WTC11 (cell line): Measurements from ENCODE around the gene ABL1.

Experiments used
- IRF2 ChIP-seq: sonication (generic); formaldehyde crosslinking; IDR thresholded peaks from 2 replicates; pipeline ENCODE4 v1.8.0; 2022; ENCODE audit warnings: low read depth, missing genetic modification reagents, borderline replicate concordance
- NFYB ChIP-seq: sonication (generic); formaldehyde crosslinking; conservative IDR thresholded peaks from 2 replicates; pipeline ENCODE4 v1.8.0; 2022; ENCODE audit warnings: low read depth, missing genetic modification reagents
- OVOL2 ChIP-seq: fragments of 250-450 bp; sonication (Bioruptor Pico); IDR thresholded peaks from 2 replicates; pipeline ENCODE4 v1.9.0; 2021; ENCODE audit warnings: mild to moderate bottlenecking, borderline replicate concordance
- PRRX2 ChIP-seq: fragments of 250-450 bp; sonication (Bioruptor Pico); IDR thresholded peaks from 2 replicates; pipeline ENCODE4 v1.8.0; 2021; ENCODE audit warnings: mild to moderate bottlenecking
- RELA ChIP-seq: sonication (generic); formaldehyde crosslinking; IDR thresholded peaks from 2 replicates; pipeline ENCODE4 v1.8.1; 2022; ENCODE audit warnings: missing genetic modification reagents, mild to moderate bottlenecking, borderline replicate concordance
- SMAD4 ChIP-seq: sonication (generic); formaldehyde crosslinking; IDR thresholded peaks from 2 replicates; pipeline ENCODE4 v1.8.0; 2022; ENCODE audit warnings: mild to moderate bottlenecking, missing genetic modification reagents
- SOX15 ChIP-seq: fragments of 250-450 bp; sonication (Bioruptor Pico); IDR thresholded peaks from 2 replicates; pipeline ENCODE4 v1.9.0; 2021; ENCODE audit warnings: mild to moderate bottlenecking
- TCF7 ChIP-seq: sonication (generic); formaldehyde crosslinking; IDR thresholded peaks from 2 replicates; pipeline ENCODE4 v1.8.0; 2022; ENCODE audit warnings: mild to moderate bottlenecking, low read depth, missing genetic modification reagents, moderate library complexity
- ZNF138 ChIP-seq: sonication (generic); formaldehyde crosslinking; conservative IDR thresholded peaks from 2 replicates; pipeline ENCODE4 v1.8.1; 2022; ENCODE audit warnings: mild to moderate bottlenecking, moderate library complexity, missing genetic modification reagents
- ZNF423 ChIP-seq: fragments of 250-450 bp; sonication (Bioruptor Pico); IDR thresholded peaks from 2 replicates; pipeline ENCODE4 v2.1.2; 2022; ENCODE audit warnings: mild to moderate bottlenecking, moderate library complexity
- TF ChIP-seq, protein P1 (sequence below): fragments of 200-600 bp; IDR thresholded peaks from 2 replicates; pipeline ENCODE4 v1.8.0; 2022; ENCODE audit warnings: antibody characterized with exemption
- TF ChIP-seq, protein P2 (sequence below): sonication (generic); formaldehyde crosslinking; IDR thresholded peaks from 2 replicates; pipeline ENCODE4 v1.8.1; 2023; ENCODE audit warnings: mild to moderate bottlenecking, missing genetic modification reagents, moderate library complexity
- TF ChIP-seq, protein P3 (sequence below): sonication (generic); formaldehyde crosslinking; conservative IDR thresholded peaks from 2 replicates; pipeline ENCODE4 v1.8.1; 2022; ENCODE audit warnings: mild to moderate bottlenecking, missing genetic modification reagents
- TF ChIP-seq, protein P4 (sequence below): sonication (generic); formaldehyde crosslinking; IDR thresholded peaks from 2 replicates; pipeline ENCODE4 v1.8.0; 2022; ENCODE audit warnings: mild to moderate bottlenecking, missing genetic modification reagents

DNA sequence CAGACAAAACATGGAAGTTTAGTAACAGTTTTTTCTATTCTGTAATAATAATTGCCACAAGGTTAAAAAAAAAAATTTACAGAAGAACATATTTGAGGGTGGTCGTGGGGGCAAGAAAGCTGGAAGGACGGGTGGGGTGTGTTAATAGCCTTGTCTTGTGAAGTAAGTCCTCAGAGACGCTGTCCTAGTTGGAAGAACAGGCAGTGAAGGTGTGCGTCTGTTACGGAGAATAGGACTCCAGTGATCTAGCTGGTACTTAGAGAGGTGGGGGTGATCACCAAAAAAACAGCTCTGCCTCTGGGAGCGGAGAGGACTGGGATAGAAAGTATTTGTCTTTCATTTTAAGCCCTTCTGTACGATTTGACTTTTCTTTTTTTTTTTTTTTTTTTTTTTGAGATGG is 17.7 kb downstream of the ABL1 start:
- no peak for TF ChIP-seq SOX15 (CRISPR knock-in tag)
- TF ChIP-seq OVOL2, result no peak
- TF ChIP-seq, protein P1, sequence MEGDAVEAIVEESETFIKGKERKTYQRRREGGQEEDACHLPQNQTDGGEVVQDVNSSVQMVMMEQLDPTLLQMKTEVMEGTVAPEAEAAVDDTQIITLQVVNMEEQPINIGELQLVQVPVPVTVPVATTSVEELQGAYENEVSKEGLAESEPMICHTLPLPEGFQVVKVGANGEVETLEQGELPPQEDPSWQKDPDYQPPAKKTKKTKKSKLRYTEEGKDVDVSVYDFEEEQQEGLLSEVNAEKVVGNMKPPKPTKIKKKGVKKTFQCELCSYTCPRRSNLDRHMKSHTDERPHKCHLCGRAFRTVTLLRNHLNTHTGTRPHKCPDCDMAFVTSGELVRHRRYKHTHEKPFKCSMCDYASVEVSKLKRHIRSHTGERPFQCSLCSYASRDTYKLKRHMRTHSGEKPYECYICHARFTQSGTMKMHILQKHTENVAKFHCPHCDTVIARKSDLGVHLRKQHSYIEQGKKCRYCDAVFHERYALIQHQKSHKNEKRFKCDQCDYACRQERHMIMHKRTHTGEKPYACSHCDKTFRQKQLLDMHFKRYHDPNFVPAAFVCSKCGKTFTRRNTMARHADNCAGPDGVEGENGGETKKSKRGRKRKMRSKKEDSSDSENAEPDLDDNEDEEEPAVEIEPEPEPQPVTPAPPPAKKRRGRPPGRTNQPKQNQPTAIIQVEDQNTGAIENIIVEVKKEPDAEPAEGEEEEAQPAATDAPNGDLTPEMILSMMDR, result no peak
- no peak for TF ChIP-seq RELA (CRISPR knock-in tag)
- TF ChIP-seq NFYB (CRISPR knock-in tag), result no peak
- TF ChIP-seq, protein P2, sequence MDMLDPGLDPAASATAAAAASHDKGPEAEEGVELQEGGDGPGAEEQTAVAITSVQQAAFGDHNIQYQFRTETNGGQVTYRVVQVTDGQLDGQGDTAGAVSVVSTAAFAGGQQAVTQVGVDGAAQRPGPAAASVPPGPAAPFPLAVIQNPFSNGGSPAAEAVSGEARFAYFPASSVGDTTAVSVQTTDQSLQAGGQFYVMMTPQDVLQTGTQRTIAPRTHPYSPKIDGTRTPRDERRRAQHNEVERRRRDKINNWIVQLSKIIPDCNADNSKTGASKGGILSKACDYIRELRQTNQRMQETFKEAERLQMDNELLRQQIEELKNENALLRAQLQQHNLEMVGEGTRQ (CRISPR knock-in tag), result no peak
- no peak for TF ChIP-seq TCF7 (CRISPR knock-in tag)
- no peak for TF ChIP-seq ZNF138 (CRISPR knock-in tag)
- TF ChIP-seq, protein P3, sequence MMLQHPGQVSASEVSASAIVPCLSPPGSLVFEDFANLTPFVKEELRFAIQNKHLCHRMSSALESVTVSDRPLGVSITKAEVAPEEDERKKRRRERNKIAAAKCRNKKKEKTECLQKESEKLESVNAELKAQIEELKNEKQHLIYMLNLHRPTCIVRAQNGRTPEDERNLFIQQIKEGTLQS (CRISPR knock-in tag), result no peak
- no peak for TF ChIP-seq SMAD4 (CRISPR knock-in tag)
- TF ChIP-seq, protein P4, sequence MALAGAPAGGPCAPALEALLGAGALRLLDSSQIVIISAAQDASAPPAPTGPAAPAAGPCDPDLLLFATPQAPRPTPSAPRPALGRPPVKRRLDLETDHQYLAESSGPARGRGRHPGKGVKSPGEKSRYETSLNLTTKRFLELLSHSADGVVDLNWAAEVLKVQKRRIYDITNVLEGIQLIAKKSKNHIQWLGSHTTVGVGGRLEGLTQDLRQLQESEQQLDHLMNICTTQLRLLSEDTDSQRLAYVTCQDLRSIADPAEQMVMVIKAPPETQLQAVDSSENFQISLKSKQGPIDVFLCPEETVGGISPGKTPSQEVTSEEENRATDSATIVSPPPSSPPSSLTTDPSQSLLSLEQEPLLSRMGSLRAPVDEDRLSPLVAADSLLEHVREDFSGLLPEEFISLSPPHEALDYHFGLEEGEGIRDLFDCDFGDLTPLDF (CRISPR knock-in tag), result no peak
- no peak for TF ChIP-seq IRF2 (CRISPR knock-in tag)
- no peak for TF ChIP-seq ZNF423
- TF ChIP-seq PRRX2 (CRISPR knock-in tag), result no peak
